HuH-7.5 (cell line): ENCODE measurements around the gene DLEC1.
"Not testable (repeated sequence)": the region's sequence is repeated elsewhere in the genome, so short reads cannot be mapped to it uniquely, and the experiment has no call there.

ENCODE experiments used
- DNase-seq: peaks from one replicate; pipeline ENCODE4 v3.0.0; 2011; ENCODE audit warnings: low spot score

Gene DLEC1

DNA sequence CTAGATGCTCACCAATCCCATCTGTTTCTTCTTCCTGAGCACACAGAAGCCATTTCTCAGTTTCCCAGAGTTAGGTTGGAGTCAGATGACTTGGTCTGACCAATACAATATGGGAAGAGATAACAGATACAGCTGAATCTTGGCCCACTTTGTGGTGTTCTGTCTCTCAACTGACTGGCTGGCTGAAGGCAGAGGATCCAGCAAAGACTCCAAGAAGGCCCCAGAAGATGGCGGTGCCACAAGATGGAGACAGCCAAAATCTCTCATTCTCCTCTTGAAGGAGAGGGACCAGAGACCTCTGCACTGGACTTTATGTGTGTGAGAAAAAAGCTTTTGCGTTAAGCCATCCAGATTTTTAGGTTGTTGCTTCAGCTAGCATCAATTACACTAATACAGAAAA, 118.1 kb downstream of the DLEC1 start:
- no peak for DNase-seq

DNA sequence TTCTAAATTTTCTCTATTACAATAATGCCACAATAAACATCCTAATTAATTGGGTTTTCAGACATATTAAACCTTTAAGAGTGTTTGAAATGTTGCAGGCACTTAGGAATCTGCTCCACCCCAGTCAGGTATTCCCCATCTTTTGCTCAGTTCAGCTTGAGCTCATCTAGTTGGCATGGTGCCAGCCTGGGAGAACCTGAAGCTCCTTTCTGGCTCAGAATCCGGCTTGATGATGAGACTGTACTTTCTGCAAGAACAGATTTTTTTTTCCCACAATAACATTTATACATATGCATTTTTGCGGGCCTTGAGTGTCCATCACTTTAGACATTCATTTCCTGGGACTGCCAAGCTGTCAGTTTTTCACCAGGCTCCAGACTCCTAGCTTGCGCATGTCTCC, 118.6 kb downstream of the DLEC1 start:
- DNase-seq: no peak

DNA sequence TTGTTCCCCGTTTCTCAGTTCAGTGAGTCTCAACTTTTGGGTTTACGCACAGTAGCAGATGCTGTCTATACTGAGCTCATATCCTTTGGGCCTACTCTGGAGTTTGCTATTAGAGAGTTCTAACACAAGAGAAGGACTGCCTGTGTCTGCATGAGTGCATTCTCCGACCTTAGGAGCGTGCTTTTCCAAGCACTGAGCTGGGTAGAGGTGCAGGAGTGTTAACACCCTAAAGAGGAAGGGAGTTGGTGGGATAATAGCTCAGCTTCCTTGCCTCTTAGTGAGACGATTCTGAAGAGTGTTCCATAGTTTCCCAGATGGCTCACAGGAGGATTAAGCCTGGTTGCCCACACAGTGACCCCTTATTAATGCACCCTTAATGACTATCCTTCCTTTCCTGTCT, 119.5 kb downstream of the DLEC1 start:
- no peak for DNase-seq

DNA sequence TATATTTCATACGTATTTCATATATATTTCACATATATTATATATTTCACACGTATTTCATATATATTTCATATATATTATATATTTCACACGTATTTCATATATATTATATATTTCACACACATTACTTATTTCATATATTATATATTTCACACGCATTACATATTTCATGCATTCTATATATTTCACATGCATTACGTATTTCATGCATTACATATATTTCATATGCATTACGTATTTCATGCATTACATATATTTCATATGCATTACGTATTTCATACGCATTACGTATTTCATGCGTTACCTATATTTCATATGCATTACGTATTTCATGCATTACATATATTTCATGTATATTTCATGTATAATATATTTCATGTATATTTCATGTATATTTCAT, 121.7 kb downstream of the DLEC1 start:
- not testable (repeated sequence) for DNase-seq

DNA sequence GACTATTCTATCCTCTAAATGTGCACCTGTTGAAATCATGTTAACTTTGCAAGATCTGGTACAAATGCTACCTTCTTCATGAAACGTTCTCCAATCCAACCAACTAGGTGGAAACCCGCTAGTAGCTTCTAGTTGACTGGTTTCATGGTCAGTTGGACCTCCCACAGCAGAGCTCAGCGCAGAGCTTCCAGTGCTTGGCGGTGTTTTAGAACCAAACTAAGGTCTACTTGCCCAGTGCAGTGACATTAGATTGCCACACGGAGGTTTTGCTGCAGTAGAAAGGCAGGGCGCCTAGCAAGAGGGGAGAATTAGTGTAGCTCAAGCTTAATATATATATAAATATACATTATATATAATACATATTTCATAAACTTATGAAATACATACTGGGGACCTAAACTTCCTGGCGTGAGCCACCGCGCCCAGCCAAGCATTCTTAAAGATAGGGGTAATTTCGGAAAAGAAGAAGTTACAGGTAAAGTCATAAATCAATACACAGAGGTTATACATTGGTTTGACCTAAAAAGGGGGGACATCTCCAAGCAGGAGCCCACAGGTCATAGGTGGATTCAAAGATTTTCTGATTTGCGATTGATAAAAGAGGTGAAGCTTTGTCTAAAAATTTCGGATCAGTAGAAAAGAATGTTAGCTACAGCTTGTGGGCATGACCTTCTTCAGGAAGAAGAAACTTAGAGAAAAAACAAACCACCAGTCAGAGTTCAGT, 124.3 kb downstream of the DLEC1 start:
- DNase-seq: no peak

DNA sequence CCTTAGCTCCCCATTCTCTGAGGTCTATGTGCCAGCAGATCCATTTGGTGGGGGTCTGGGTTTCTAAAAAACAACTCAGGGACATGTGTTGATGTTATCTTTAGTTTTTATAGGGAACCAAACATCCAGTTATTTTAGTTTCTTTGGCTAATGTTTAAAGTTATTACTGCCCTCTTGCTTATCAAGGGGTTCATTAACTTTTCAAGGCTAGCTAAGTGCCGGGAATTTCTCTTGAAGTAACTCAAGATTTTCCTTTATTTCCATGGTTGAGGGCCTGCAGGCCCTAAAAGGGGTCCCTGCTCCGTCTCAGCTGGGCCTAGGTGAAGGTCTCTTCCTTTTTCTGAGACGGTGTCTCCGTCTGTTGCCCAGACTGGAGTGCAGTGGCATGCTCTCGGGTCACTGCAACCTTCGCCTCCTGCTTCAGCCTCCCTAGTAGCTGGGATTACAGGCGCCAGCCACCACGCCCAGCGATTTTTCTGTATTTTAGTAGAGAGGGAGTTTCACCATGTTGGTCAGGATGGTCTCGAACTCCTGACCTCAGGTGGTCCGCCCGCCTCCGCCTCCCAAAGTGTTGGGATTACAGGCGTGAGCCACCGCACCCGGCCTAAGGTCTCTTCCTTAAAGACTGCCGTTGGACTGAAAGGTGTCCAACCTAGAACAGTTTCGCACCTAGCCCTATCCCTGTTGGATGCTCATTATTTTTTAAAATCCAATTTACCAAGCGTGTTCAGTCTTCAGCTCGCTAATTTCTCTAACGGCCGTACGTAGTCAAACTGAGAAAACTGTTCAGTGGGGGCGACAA, 125.0 kb downstream of the DLEC1 start:
- no peak for DNase-seq

DNA sequence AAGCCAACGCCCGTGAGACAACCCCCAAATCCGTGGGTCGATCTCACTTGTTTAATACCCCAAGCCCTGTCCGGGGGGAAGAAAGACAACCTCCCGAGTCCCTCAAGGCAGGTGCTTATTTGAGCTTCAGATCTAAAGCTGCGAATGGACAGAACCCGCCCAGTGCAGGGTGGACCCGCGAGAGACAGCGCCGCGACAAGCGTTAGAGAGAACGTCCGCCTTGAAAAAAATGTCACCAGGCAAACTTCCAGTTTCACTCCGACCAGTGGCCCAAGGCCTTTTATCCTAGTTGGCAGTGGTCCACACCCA, 125.6 kb downstream of the DLEC1 start:
- DNase-seq: no peak

DNA sequence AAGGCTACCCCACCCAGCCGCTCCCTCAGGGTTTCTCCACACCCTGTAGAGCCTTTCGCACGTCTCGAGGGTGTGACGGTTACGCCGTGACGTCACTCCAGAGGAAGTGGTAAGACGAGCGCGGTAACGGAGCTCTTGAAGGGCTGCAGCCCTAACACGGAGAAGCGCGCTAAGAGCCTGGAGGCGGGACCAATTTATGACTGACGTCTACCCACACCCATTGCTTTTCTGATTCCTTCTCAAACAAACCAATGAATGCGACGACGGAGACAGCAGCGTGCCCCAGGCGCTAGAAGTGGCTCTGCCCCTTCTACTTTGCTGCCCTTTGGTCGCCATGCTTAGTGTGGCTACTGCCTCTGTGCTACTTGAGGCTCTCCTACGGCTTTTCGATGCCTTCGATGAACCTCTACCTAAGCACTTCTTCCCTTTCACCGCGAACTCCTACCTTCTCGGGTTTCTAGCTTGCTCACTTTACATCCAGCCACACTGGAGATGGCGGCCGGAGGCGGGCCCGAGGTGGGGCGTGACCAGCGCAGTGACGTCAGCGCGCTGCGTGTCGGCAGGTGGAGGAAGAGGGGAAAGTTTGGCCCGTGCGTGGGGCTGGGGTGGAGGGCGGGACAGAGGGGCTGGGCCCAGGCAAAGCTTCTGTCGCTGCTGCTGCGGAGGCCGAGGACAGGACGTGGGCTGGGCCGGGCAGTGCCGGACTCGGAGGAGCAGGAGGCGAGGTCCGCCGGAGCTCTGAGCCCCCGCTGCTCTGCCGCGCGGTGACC, 126.1 kb downstream of the DLEC1 start, which contains the start of gene OXSR1:
Gene OXSR1, plus strand, starts transcription at position 586 of the 770 bp plus-strand sequence. CDS start 340 bp downstream, outside the sequence.
- DNase-seq: peak; percentile 95

DNA sequence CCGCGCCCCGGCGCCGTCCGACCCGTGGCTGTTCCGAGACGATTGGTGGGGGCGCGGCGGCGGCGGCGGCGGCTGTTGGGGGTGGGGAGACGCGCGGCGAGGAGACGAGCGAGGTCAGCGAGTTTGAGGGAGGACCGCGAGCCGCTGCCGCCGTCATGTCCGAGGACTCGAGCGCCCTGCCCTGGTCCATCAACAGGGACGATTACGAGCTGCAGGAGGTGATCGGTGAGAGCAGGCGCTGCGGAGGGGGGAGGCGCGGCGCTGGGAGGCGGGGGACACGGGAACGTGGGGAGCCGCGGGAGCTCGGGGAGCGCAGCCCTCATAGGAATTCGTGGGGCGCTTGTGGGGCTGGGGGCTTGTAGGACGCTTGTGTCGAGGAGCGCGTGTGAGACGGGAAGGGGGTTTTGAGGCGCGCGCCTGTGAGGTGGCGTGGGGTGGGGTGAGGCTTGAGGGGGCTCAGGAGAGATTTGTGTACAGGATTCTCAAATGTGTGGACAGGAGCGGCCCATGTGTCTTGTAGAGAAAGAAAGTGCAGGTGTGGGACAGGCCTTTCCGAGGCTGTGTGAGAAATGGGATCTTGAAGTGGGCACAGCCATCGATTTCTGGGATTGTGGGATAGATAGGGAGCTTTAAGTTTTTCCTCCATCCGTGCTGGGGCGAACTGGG, 126.8 kb downstream of the DLEC1 start:
- peak; percentile 51 for DNase-seq

DNA sequence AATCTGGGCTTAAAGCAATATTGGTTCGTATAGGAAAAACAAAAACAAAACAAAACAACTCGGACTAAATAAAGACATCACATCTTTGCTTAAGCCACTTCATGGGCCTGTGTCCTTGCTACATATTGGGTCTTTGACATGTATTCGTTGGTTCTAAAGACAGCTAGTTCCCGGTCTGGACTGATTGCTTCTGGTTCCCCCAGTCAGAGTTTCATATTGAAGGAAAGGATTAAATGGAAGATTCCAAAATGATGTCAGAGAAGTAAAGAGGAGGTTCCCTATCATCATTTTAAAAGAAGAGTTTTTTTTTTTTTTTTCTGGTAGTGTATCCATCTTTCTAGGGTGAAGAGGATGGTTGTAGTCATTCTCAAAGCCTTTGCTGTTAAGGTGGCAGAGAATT, 128.6 kb downstream of the DLEC1 start:
- no peak for DNase-seq

DNA sequence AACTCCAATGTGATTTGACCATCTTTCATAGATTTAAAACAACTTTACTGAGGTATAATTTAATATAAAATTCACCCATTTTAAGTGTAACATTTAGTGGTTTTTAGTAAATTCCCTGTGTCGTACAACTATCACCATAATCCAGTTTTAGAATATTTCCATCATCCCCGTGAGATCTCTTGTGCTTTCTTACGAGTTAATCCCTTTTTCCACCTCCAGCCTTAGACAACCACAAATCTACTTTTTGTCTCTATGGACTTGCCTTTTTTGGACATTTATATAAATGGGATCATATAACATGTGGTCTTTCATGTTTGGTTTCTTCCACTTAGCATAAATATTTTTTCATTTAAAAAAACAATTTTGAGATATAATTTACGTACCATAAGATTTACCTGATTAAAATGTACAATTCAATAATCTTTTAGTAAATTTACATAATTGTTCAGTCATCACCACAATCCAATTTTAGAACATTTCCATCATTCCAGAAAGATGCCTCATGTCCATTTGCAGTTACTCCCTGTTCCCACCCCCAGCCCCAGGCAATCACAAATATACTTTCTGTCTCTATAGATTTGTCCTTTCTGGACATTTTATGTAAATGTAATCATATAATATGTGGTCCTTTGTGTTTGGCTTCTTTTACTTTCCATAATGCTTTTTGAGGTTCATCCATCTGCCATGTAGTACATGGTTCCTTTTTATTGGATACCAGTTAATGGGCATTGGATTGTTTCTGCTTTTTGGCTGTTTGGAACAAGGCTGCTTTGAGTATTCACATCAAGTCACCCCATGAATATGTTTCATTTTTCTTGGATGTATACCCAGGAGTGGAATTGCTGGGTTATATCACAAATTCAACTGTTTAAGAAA, 129.4 kb downstream of the DLEC1 start:
- no peak for DNase-seq

DNA sequence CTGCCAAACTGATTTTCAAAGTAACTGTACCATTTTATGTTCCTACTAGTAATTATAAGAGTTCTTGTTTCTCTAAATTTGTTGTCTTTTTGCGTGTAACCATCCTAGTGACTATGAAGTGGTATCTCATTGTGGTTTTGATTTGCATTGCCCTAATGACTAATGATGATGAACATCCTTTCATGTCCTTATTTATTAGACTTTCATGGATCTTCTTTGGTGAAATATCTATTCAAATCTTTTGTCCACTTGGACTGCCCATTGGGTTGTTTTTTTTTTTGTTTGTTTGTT, 130.0 kb downstream of the DLEC1 start:
- no peak for DNase-seq

DNA sequence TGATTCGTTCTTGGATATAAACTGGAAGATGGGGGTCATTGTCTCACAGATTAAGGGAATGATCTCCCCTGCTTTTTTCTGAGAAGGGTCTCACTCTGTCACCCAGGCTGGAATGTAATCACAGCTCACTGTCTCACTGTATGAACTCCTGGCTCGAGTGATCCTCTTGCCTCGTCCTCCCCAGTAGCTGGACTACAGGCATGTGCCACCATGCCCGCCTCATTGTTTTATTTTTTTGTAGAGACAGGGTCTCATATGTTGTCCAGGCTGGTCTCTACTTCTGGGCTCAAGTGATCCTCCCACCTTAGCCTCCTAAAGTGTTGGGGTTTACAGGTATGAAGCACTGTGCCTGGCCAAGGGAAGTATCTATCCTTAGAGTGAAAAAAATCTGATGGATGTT, 131.7 kb downstream of the DLEC1 start:
- DNase-seq: no peak

DNA sequence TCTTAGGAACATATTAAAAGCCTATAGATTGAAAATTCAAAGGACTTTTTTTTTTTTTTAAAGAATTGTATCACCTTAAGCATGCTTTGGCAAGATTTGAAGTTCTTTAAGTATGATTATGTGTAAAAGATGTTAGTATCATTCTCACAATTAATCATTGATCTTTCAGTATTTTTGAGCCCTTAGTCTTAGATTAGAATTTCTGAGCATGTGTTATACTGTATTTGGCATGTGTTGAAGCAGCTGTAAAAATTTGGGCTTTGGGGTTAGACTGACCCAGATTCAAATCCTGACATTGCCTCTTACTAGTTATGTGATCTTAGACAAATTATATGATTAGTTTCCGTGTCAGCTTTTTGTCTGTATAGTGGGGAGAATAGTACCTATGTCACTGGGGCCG, 132.6 kb downstream of the DLEC1 start:
- DNase-seq: no peak
